Measurements from ENCODE around the gene RNF144B.

RNF144B gene

GRCh38 chr6:18478610-18479009, 91.5 kb downstream of the RNF144B start:
- DNase-seq (ENCODE audit: low read depth in 2 of 3, low spot score in 2 of 3): no peak

- no peak for DNase-seq (ENCODE audit: low read depth in 2 of 3, low spot score in 2 of 3)
Observed at GRCh38 chr6:18481870-18482269, 94.7 kb downstream of the RNF144B start.

- no peak for DNase-seq (ENCODE audit: low read depth in 2 of 3, low spot score in 2 of 3)
Observed at GRCh38 chr6:18485660-18486435, 98.7 kb downstream of the RNF144B start.

- DNase-seq (ENCODE audit: low read depth in 2 of 3, low spot score in 2 of 3): no peak
Observed at GRCh38 chr6:18488004-18488403, 100.9 kb downstream of the RNF144B start.

- DNase-seq (ENCODE audit: low read depth in 2 of 3, low spot score in 2 of 3): no peak
Observed at GRCh38 chr6:18488526-18489270, 101.5 kb downstream of the RNF144B start.

GRCh38 chr6:18489335-18489734, 102.2 kb downstream of the RNF144B start:
- DNase-seq (ENCODE audit: low read depth in 2 of 3, low spot score in 2 of 3): no peak

GRCh38 chr6:18491308-18492045, 104.3 kb downstream of the RNF144B start:
- no peak for DNase-seq (ENCODE audit: low read depth in 2 of 3, low spot score in 2 of 3)

- DNase-seq (ENCODE audit: low read depth in 2 of 3, low spot score in 2 of 3): no peak
Observed at GRCh38 chr6:18492972-18493371, 105.8 kb downstream of the RNF144B start.

- DNase-seq (ENCODE audit: low read depth in 2 of 3, low spot score in 2 of 3): no peak
Observed at GRCh38 chr6:18493382-18493891, 106.3 kb downstream of the RNF144B start.

- DNase-seq (ENCODE audit: low read depth in 2 of 3, low spot score in 2 of 3): no peak
Observed at GRCh38 chr6:18493925-18494324, 106.8 kb downstream of the RNF144B start.

GRCh38 chr6:18495236-18495635, 108.1 kb downstream of the RNF144B start:
- DNase-seq (ENCODE audit: low read depth in 2 of 3, low spot score in 2 of 3): no peak

GRCh38 chr6:18496462-18496861, 109.3 kb downstream of the RNF144B start:
- DNase-seq (ENCODE audit: low read depth in 2 of 3, low spot score in 2 of 3): no peak

- DNase-seq (ENCODE audit: low read depth in 2 of 3, low spot score in 2 of 3): no peak
Observed at GRCh38 chr6:18497006-18497405, 109.9 kb downstream of the RNF144B start.

- DNase-seq (ENCODE audit: low read depth in 2 of 3, low spot score in 2 of 3): no peak
Observed at GRCh38 chr6:18498408-18498807, 111.3 kb downstream of the RNF144B start.

GRCh38 chr6:18500921-18501662, 113.9 kb downstream of the RNF144B start:
- no peak for DNase-seq (ENCODE audit: low read depth in 2 of 3, low spot score in 2 of 3)

GRCh38 chr6:18501663-18502013, 114.5 kb downstream of the RNF144B start:
- DNase-seq (ENCODE audit: low read depth in 2 of 3, low spot score in 2 of 3): no peak

GRCh38 chr6:18503206-18503592, 116.0 kb downstream of the RNF144B start:
- DNase-seq (ENCODE audit: low read depth in 2 of 3, low spot score in 2 of 3): no peak

GRCh38 chr6:18503593-18504231, 116.6 kb downstream of the RNF144B start:
- DNase-seq (ENCODE audit: low read depth in 2 of 3, low spot score in 2 of 3): no peak

GRCh38 chr6:18504232-18504596, 117.1 kb downstream of the RNF144B start:
- no peak for DNase-seq (ENCODE audit: low read depth in 2 of 3, low spot score in 2 of 3)

- no peak for DNase-seq (ENCODE audit: low read depth in 2 of 3, low spot score in 2 of 3)
Observed at GRCh38 chr6:18506382-18507017, 119.3 kb downstream of the RNF144B start.
